ENCODE measurements around the gene LITAFD.
"Not testable (repeated sequence)": the region's sequence is repeated elsewhere in the genome, so short reads cannot be mapped to it uniquely, and the experiment has no call there.

LITAFD gene

DNA sequence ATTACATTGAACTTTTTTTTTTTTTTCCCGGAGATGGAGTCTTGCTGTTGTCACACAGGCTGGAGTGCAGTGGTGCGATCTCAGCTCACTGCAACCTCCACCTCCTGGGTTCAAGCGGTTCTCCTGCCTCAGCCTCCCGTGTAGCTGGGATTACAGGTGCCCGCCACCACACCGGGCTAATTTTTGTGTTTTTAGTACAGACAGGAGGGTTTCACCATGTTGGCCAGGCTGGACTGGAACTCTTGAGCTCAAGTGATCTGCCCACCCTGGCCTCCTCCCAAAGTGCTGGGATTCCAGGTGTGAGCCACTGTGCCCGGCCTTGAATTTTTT lies 8.3 kb upstream of the LITAFD start:
- DNase-seq = not testable (repeated sequence)

DNA sequence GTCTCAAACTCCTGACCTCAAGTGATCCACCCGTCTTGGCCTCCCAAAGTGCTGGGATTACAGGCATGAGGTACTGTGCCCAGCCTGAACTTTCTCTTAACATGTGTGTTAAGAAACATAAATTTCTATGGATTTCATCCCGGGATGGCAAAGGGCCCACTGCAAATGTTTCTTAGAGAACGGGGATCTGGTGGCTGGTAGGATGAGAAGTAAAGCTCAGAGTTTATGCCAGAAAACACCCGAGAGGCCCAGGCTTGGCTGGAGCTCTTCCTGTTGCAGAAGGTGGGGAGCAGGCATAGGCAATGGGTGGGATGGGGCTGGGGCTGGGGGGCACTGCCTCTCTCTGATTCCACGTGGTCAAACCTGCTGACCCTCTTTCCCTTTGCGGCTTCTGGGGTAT lies 7.8 kb upstream of the LITAFD start:
- DNase-seq = no peak

DNA sequence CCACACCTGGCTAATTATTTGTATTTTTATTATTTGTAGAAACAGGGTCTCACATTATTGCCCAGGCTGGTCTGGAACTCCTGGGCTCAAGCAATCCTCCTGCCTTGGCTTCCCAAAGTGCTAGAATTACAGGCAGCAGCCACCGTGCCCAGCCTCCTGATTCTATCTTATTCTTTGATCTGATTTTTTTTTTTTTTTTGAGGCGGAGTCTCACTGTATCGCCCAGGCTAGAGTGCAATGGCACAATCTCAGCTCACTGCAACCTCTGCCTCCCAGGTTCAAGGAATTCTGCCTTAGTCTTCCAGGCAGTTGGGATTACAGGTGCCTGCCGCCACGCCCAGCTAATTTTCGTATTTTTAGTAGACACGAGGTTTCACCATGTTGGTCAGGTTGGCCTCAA lies 6.8 kb upstream of the LITAFD start:
- DNase-seq = not testable (repeated sequence)

DNA sequence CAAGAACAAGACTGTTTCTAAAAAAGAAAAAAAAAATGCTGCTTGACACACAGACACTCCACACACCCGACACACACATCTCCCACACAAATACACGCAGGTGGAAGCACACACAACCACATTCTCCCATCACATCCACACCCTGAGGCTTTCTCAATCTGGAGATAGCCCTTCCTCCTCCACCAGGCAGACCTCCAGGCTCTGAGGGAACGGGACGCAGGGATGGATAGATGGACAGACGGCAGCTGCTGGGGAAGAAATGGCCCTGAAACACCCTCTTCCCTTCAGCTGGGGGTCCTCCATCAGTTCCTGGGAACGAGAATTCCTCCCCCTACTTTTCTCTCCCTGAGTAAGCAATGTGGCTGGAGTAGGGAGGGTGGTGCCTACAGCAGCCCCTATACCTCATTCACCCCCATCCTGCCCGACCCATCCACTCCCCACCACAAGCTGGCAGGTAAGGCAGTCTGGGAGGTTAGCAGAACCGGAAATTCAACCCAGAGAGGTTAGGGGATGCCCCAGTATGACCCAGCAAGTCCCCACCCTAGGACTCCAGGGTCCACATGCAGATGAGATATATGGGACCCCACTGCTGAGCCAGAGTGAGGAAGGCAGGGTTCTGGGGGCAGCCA lies 4.1 kb upstream of the LITAFD start:
- no peak for DNase-seq

DNA sequence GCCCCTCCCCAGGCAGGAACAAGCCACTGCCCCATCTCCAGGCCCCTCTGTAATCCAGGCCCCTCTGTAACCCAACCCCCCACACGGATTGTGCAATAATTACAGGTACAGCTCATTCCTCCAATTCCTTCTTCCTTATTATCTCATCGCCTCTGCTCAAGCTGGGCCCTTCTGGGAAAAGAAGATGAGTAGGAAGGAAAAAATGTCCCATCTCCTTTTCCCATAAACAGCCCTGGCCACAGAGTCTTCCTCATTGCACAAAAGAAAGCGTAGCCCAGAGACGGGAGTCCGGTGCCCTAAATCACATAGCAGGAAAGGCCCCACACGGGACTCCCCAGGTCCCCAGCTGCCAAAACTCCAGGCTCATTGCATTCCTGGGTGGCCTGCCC lies 3.6 kb upstream of the LITAFD start:
- no peak for DNase-seq

DNA sequence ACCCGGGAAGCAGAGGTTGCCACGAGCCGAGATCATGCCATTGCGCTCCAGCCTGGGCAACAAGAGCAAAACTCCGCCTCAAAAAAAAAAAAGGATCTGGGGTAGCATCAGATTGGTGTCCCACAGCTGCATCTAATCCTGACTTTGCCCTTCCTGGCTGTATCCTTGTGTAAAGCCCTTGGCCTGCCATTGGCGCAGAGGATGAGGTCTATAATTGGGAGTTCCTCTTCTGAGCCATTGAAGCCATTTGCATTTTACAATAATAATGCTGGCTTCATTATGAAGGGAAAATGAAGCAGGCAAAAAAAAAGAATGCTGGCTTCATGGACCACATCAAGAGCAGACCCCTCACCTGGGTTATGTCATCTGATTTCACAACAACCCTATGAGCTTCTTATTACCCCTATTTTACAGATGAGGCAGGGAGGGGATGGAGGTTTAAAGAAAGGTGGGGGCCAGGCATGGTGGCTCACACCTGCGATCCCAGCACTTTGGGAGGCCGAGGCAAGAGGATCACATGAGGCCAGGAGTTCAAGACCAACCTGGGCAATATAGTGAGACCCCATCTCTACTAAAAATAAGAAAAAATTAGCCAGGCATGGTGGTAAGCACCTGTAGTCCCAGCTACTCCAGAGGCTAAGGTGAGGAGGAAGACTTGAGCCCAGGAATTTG lies 1.2 kb upstream of the LITAFD start:
- DNase-seq = no peak

DNA sequence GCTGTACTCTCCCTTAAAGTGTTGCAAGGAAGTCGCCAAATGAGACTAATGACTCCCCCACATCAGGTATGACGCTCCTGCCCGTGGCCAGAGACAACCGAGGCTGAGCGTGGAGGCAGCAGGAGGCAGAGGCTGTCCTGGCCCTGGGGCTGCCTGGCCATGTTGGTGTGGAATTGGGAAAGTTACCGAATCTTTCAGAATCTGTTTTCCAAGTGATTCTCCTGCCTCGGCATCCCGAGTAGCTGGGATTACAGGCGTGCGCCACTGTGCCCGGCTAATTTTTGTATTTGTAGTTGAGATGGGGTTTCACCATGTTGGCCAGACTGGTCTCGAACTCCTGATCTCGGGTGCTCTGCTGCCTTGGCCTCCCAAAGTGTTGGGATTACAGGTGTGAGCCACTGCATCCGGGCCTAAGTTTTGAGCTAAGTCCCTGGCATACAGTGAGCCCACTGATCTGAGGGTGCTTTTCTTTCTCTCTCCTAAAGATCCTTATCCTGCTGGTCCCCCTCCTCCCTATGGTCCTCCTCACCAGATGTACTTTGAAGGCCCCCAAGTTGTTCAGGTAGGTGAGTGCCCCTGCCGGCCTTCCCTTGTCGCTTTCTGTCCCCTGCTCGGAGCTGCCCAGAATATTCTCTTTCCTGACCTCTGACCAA lies 700 bp downstream of the LITAFD start:
- DNase-seq = no peak

DNA sequence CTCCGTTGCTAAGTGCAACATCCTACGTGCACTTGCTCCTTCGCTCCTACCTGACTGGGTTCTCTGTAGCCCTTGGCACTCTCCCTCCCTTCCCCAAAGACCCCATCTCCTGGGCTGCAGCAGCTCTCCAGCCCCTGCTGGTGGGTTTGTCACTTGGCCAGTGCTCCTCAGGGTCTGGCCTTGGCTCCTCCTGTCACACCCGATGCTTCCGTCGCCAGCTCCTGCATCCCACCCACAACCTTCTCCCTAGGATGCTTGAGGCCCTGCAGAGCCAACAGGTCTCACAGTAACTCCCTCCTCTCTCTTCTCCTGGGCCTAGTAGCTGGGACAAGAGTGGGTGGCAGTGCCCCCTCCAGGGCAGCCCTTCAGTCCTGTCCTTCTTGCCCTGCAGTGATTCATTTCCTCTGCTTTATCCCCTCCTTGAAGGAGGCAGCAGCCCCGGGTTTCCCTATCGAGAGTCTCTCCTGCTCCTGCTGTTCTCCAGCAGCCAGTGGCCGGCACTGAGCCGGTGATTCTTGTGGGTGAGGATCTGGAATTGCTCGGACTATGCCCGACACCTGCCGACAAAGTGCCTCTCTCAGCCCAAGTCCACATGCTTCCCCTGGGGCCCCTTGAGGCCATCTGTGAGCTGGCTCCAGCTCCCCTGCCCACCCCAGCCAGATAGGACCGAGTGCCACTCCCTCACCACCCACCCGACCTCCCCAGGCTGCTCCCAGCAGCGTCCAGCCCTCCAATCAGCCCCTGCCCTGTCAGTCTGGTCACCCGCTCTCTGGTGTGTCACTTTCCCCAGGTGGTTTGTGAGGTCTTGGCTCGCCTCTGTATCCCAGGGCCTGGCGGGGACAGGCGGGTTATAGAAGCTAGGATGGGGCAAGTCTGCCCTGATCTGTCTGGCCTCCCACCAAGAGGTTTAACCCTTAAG lies 3.8 kb downstream of the LITAFD start:
- no peak for DNase-seq

DNA sequence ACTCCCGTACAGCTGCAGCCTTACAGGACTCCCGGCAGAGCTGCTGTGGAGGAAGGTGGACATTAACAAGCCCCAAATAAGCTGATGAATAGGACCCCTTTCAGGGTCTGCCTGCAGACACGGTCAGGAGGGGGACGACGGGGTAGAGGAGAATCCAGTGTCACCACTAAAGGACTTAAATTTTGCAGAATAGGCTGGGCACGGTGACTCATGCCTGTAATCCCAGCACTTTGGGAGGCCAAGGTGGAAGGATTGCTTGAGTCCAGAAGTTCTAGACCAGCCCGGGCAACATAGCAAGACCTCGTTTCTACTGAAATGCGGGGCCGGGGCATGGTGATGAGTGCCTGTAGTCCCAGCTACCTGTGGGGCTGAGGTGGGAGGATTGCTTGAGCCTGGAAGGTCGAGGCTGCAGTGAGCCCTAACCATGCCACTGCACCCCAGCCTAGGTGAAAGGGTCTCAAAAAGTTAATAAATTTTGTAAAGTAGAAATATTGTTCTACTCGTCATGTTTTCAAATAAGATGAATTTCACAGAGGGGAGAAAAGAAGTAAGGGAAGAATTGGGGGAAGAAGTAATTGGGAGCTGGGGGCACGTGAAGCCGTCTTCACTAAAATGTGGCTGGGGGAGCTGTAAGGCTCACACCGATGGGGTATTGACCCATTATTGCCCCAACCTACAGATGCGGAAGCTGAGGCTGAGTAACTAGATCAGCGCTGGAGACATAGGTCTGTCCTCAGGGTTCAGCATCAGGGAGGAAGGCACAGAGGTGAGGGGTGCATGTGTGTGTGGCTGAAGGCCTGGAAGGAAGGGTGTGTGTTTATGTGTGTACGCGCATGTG lies 4.7 kb downstream of the LITAFD start:
- DNase-seq = no peak

DNA sequence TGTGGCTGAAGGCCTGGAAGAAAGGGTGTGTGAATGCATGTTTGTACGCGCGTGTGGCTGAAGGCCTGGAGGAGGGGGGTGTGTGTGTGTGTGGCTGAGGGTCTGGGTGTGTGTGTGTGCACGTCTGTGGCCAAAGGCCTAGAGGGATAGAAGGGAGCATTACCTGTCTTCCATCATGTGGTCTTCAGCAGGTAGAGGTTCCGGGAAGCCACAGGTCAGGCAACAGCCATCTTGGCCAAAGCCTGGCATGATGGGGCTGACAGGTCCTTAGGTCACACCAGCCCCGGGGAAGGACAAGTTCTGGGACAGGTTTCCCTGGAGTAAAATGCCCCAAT lies 5.2 kb downstream of the LITAFD start:
- DNase-seq = no peak

DNA sequence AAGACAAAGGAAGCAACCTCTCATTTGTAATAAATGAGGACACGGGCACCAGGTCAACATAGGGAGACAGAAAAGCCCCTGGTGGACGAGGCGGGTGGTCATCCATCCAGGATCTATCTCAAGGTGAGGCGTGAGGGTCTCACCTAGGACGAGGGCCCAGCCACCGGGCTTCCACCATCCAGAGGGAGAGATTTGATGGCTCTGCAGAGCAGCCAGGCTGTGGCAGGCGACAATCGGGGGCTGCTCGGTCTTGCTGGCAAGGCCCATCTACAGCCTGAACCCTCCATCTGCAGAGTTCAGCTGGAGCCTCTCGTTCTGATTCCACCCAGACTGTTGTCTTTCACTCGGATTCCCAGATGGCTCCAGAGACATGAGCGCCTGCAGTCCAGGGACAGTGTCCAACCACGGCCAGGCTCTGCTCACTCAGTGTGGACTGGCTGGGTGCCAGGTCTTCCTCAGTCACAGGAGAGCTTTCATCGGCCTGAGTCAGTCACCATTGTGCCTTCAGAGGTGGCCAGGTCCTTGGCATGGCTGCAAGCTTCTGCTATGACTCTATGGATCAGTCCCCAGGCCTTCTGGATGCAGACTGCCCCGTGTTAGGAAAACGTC lies 5.9 kb downstream of the LITAFD start:
- no peak for DNase-seq

DNA sequence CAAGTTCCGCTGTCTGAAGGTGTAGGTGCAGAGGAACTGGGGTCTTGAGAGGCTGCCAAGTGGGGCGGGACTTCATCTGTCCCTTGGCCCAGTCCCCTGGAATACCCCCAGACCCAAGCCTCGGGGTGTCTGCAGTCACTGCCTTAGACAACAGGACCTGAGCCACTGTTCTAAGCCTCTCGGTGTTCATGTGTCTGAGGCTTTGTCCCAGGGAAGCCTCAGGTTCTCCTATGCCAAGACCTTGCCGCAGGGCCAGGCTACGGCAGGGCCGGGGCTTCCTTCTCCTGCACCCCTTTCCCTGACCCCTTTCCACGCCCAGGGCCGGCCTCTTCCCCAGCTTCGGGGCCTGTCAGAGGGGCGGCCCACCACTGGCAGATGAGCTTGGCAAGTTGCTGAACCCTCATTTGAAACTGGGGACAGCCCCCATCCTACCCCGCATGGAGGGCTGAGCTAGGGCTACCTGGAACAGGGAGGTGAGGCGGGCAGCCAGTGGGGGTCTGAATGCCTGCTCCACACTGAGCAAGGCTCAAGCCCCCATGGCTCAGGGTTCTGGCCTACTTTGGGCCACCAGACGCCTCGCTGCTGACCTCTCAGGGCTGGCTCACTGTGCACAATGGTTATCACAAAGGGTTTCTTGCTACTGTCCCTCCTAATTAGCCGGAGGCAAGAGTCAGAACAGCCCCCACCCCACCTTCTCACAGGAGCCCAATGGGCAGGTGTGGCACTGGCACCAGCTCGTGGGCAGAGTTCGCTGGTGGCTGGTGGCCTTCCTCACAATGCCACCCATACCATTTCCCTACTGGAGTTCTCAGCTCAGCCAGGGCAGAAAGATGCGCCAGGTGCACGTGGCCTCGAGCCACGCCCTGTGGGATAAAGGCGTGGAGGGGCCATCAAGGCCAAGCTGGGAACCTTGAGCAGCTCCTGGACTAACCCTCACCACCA lies 7.1 kb downstream of the LITAFD start:
- no peak for DNase-seq

DNA sequence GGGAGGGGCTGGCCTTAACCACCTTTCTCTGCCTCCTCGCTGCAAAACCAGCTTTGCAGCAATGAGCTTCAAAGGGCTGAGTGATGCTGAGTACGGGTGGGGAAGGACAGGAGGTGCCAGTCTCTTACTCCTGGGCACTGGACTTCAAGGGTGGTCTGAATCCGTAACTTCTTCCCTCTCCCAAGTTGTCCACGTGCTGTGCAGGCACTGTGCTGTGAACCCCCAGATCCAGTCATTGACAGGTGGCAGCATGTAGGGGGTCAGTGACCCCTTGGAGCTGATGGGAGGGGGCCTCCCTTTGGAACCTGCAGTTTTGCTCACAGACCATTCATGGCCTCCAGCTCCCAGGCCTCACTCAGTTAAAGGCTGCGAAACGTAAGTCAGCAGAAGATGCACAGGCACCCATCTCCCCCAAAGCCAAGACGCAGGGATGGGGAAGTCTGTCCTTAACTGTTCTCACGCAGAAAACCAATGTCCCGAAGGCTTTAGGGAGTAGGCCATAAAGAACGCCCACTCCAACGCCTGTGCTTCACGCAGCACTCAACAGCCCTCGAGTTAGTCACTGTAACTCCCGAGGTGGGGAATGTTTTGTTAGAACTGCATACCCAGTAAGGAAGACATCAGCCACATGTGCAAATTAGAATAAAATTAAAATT lies 7.9 kb downstream of the LITAFD start:
- DNase-seq = no peak

DNA sequence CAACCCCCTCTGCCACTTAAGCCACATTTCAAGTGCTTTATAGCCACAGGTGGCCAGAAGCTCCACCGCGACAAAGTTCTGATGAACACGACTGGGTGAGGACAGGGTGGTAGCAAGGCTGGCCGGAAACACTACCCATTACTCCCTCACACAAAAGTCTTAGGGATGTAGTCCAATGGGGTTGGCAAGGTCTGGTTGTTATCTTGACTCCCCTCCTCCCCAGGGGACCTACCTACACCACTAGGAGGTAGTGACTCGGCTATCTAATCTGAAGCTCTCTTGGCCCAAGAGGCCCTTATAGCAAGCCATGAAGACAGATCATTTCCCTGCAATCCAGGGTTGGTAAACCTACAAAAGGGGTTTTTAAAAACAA lies 8.4 kb downstream of the LITAFD start:
- DNase-seq = no peak

DNA sequence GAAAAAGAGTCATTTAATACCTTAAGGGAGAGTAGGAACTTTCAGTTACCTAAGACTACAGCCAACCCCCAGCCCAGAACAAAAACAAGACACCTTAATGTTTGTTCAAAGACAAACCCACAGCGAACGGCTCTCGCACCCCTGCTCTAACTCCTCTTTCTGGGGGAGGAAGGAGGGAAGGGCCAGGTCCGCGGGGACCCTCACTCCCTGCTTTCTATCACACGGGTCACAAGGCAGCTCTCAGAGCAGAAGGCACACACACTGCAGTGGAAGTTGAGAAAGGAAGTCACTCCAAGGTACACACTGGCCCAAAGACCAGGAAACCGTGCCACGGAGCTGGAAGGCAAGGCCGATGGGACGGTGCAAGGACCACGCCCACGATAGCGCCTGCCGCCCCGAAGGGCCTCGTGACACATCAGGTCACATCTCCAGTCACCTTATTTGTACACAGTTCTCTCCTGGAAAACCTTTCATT lies 10.0 kb downstream of the LITAFD start:
- peak; percentile 13 for DNase-seq

DNA sequence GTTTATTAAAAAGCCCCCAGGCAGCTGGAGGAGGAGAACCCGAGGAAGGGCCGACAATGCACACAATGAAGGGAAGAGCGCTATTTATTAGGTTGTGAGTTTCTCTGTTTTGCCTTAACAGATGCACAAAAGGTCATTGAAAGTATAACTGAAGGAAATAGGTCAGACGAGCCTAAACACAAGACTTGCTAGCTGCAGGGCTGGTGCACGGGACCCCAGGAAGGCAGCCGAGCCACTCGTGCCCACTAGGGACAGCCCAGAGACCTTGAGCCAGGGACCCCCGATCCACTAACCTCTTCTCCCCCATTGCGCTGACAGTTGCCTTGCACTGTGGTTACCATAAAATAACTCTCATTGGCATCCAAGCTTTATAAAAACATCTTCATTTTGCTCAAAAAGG lies 11.3 kb downstream of the LITAFD start:
- DNase-seq = no peak

DNA sequence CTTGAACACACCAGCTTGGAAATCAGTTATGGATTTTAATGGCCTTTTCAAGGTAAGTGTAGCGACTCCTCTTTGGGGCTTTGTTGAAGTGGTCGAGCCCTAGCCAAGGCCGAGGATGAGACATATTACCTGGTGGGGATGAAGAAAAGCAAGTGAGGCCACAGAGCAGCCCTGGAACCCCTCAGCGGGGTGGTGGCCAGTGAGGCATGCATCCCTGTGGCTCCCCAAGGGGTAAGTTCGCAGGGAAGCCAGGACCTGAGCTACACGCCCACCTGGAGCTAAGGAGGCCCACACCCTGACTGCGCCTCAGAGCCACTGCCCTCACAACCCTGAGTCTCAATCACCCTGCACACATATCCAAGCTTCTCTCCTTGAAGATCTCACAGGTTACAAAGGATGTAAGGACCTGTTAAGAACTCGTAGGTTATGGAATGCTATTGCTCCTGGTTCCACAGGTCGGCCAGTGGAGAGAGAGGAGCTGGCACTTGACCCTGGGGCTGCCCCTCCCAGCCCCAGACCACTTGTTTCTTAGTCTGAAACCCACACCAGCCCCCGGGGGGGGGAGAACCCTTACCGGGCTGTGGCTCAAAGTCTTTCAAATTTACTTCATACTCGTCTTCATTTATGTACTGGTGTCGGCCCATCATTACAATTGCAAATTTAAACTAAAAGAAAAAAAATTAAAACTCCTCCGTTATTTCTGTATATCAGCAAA lies 12.0 kb downstream of the LITAFD start:
- no peak for DNase-seq

DNA sequence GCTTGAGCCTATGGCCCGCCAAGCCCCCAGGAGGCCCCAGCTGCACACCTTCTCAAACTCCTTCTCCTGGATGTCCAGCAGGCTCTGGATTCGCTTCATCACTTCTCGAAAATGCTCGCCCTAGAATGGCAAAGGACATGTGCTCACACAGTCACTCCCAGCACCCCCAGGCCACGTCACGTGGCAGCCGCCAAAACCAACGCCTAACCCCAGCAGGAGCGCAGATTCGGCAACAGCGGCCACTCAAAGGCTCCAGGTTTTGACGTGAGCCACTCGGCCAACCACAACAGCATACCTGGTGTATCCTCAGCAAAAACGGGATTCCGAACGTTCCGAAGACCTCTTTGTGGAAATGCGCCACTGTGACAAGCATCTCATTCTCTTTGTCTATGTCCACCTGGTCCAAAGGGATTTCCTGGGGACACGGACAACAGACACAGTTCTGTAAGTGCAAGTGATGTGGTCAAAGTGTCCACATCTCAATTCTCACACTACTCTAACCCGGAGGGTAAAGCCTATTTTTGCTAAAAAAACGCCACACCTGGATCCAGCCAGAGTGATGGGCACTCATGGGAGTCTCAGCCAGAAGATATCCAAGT lies 12.7 kb downstream of the LITAFD start:
- DNase-seq = no peak

DNA sequence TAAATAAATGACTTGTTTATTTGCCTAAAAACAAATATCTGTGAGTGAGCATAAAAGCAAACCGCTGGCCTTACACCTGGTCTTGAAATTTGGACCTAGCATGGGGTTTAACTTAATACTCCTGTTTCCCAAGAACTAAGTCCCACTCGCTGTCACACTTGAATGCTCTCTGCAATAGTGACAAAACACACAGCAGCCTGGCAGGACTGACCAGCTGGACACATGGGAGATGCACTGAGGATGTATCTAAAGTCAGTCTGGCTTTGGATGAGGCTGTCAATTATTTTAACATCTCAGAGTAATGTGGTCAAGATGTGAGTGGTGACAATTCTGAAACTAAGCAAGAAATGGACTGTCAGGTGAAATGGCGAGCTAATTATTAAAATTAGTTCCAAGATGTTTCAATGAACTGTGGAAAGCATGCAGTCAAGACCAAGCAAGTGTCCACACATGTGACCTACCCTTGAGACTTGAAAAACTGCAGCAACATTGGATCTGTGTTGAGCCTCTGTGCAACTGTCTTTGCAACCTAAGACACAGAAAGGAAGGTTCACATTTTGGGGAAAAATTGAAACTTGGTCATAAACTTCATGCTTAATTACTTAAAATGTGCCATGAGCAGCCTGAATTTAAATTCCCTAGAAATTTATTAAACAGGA lies 16.6 kb downstream of the LITAFD start:
- no peak for DNase-seq

Data from stimulated activated CD4-positive, alpha-beta T cell treated with anti-CD3 and anti-CD28 coated beads, Interleukin-4, amount 100 ng/mL, for 24 hours (primary cell).